A673 (cell line): ENCODE measurements around the gene YWHAH. TPM values are rescaled to one million over a fixed set of nuclear protein-coding genes. Genes with fewer than 3 reads are reported as not detected.

Experiments
- BruUV-seq: library from RNA; stranded (reverse); fragments of 400-500 nt; replicated peaks from 2 replicates; lab custom pipeline; 2021; lab: Mats Ljungman, UMichigan
- CTCF ChIA-PET: fragments of 300-600 bp; sonication (Branson Sonifier 250); formaldehyde crosslinking; loops from one replicate; lab custom pipeline; 2022; ENCODE audit warnings: antibody characterized with exemption; lab: Charles Lee
- POLR2A ChIA-PET: fragments of 300-600 bp; sonication (Branson Sonifier 250); formaldehyde crosslinking; loops from one replicate; lab custom pipeline; 2022; ENCODE audit warnings: antibody characterized with exemption; ENCODE audit not compliant: low non-redundant PET; lab: Charles Lee
- DNase-seq: peaks from one replicate; pipeline ENCODE4 v3.0.0-alpha.2; 2015; ENCODE audit warnings: low spot score
- H3K27ac ChIP-seq: fragments of 200-600 bp; sonication (generic); 2 replicates; pipeline ENCODE4 v1.5.1; 2016; ENCODE audit warnings: mixed run types, low read depth, mild to moderate bottlenecking, mixed read lengths, antibody characterized with exemption, low read length; ENCODE audit not compliant: poor library complexity, severe bottlenecking
- H3K27me3 ChIP-seq: fragments of 200-600 bp; sonication (generic); replicated peaks from 2 replicates; pipeline ENCODE4 v1.6.1; 2017; ENCODE audit warnings: mixed run types, low read depth, mild to moderate bottlenecking, mixed read lengths, antibody characterized with exemption, low read length; ENCODE audit not compliant: insufficient read depth, poor library complexity
- H3K36me3 ChIP-seq: fragments of 200-600 bp; sonication (generic); 2 replicates; pipeline ENCODE4 v1.6.1; 2016; ENCODE audit warnings: mixed run types, mild to moderate bottlenecking, mixed read lengths, antibody characterized with exemption, low read length; ENCODE audit not compliant: insufficient read depth, poor library complexity, severe bottlenecking
- H3K4me1 ChIP-seq: fragments of 200-600 bp; sonication (generic); 2 replicates; pipeline ENCODE4 v1.6.1; 2017; ENCODE audit warnings: mixed run types, mild to moderate bottlenecking, mixed read lengths, antibody characterized with exemption, low read length; ENCODE audit not compliant: insufficient read depth, poor library complexity, severe bottlenecking
- H3K4me3 ChIP-seq: fragments of 200-600 bp; sonication (generic); 2 replicates; pipeline ENCODE4 v1.5.1; 2016; ENCODE audit warnings: low read depth, mixed run types, mild to moderate bottlenecking, mixed read lengths, low read length; ENCODE audit not compliant: poor library complexity, severe bottlenecking
- H3K9me3 ChIP-seq: fragments of 200-600 bp; sonication (generic); 2 replicates; pipeline ENCODE4 v1.6.1; 2016; ENCODE audit warnings: mixed run types, low read depth, mild to moderate bottlenecking, mixed read lengths, antibody characterized with exemption, low read length; ENCODE audit not compliant: poor library complexity, severe bottlenecking
- CTCF ChIP-seq: fragments of 300-800, 200-600 bp; sonication (generic); conservative IDR thresholded peaks from 2 replicates; pipeline ENCODE4 v1.5.1; 2017; ENCODE audit warnings: low read depth, mild to moderate bottlenecking, antibody characterized with exemption, low read length, moderate library complexity, mixed read lengths
- EZH2 ChIP-seq: fragments of 200-600 bp; sonication (generic); IDR thresholded peaks from 2 replicates; pipeline ENCODE4 v1.6.1; 2017; ENCODE audit warnings: borderline replicate concordance, low read depth, mild to moderate bottlenecking, mixed read lengths, antibody characterized with exemption, low read length; ENCODE audit not compliant: poor library complexity, severe bottlenecking
- intact Hi-C: fragments of 100-400 bp; cut with micrococcal nuclease; formaldehyde crosslinking; loops from one replicate; pipeline ENCODE4 v1.10.0; 2022; ENCODE audit not compliant: unreplicated experiment
- total RNA-seq: library from RNA; stranded (reverse); gene quantifications from 2 replicates; pipeline ENCODE4 v1.2.3, GENCODE V29; 2021

The YWHAH gene
- total RNA-seq, 1 experiment from 2014 or later, result 177 TPM

- no TSS peak for BruUV-seq
- intact Hi-C loops, result no loop called here
- DNase-seq, result no peak
- Histone ChIP-seq H3K27ac (no peak overlapping the region), H3K36me3 (peaks cover 22% of the 10 kb centered on the region), H3K4me3 (no peak overlapping the region), H3K4me1 (no peaks in the 10 kb centered on the region), H3K9me3 (no peaks in the 10 kb centered on the region), H3K27me3 (no peaks in the 10 kb centered on the region)
- CTCF ChIA-PET, result no interaction called here
- TF ChIP-seq EZH2 (no peak), CTCF (no peak)
- POLR2A ChIA-PET, result no interaction called here
Measured at GRCh38 chr22:31958625-31959239, 14.4 kb downstream of the YWHAH start.

- no peaks in the 10 kb centered on the region for H3K4me1 ChIP-seq
- DNase-seq, result no peak
- ChIA-PET POLR2A (no interaction called here), CTCF (interaction anchor here (1.3 kb wide), 1 partner anchor 10 kb away, joined by 5 read pairs; no protein-coding TSS in a partner anchor)
- H3K9me3 ChIP-seq, result no peaks in the 10 kb centered on the region
- no peaks in the 10 kb centered on the region for H3K27me3 ChIP-seq
- no peak overlapping the region for H3K4me3 ChIP-seq
- intact Hi-C loops, result no loop called here
- no peak for TF ChIP-seq EZH2
- TF ChIP-seq CTCF, result no peak
- BruUV-seq, result no TSS peak
- no peak overlapping the region for H3K27ac ChIP-seq
- H3K36me3 ChIP-seq, result peaks cover 22% of the 10 kb centered on the region
Measured at GRCh38 chr22:31960767-31961166, 16.4 kb downstream of the YWHAH start.

GRCh38 chr22:31962387-31963125 lies 18.2 kb downstream of the YWHAH start:
- no peak for DNase-seq
- intact Hi-C loops, result no loop called here
- Histone ChIP-seq H3K36me3 (peaks cover 5% of the 10 kb centered on the region), H3K4me3 (no peak overlapping the region), H3K4me1 (no peaks in the 10 kb centered on the region), H3K27me3 (no peaks in the 10 kb centered on the region), H3K27ac (no peak overlapping the region), H3K9me3 (no peaks in the 10 kb centered on the region)
- ChIA-PET POLR2A (no interaction called here), CTCF (interaction anchor here (1.0 kb wide), 1 partner anchor 8 kb away, joined by 3 read pairs; no protein-coding TSS in a partner anchor)
- no TSS peak for BruUV-seq
- TF ChIP-seq CTCF (no peak), EZH2 (no peak)
